Breast epithelium (tissue), 4 donors: Measurements from ENCODE around the gene MYO1A. TPM values are rescaled to one million over a fixed set of nuclear protein-coding genes. Genes with fewer than 3 reads are reported as not detected.
"Not testable (repeated sequence)": the region's sequence is repeated elsewhere in the genome, so short reads cannot be mapped to it uniquely, and the experiment has no call there.

ENCODE experiments used
- DNase-seq, 2 donors: peaks; one replicate each; pipeline ENCODE4 v3.0.0-alpha.2; 2019; ENCODE audit warnings: low spot score in 2 of 2
- H3K27ac ChIP-seq, 2 donors: fragments of 200-600 bp; sonication (generic) in 1 of 2; one replicate each; pipeline ENCODE4 v1.5.1; 2016 to 2019; ENCODE audit warnings: mild to moderate bottlenecking in 1 of 2
- H3K27me3 ChIP-seq, 2 donors: fragments of 200-600 bp; sonication (generic) in 1 of 2; one replicate each; pipeline versions ENCODE4 v1.5.1 to v1.6.0; 2017 to 2019; ENCODE audit warnings: control low read depth in 1 of 2, mild to moderate bottlenecking in 1 of 2
- H3K36me3 ChIP-seq: fragments of 200-600 bp; one replicate; pipeline ENCODE4 v1.5.1; 2019
- H3K4me1 ChIP-seq, 2 donors: fragments of 200-600 bp; sonication (generic); one replicate each; pipeline ENCODE4 v1.5.1; 2016 to 2019; ENCODE audit warnings: control low read depth in 1 of 2
- H3K4me3 ChIP-seq, 3 donors: fragments of 200-600 bp; sonication (generic); 1 replicate in 2 of 3; 2 replicates in 1 of 3; pipeline ENCODE4 v1.5.1; 2016 to 2019; ENCODE audit warnings: mild to moderate bottlenecking in 3 of 3, moderate library complexity in 2 of 3
- H3K9me3 ChIP-seq, 2 donors: fragments of 200-600 bp; sonication (generic) in 1 of 2; one replicate each; pipeline ENCODE4 v1.5.1; 2016 to 2019; ENCODE audit warnings: control low read depth in 1 of 2
- POLR2A ChIP-seq: fragments of 450-650 bp; IDR thresholded peaks from one replicate; pipeline ENCODE4 v1.6.1; 2016; ENCODE audit warnings: antibody characterized with exemption, mild to moderate bottlenecking, moderate library complexity
- POLR2AphosphoS5 ChIP-seq, 3 donors: sonication (generic); formaldehyde crosslinking; IDR thresholded peaks; one replicate each; pipeline ENCODE4 v1.6.1; 2017; ENCODE audit warnings: antibody characterized with exemption in 3 of 3
- intact Hi-C: fragments of 100-400 bp; cut with DNase I; formaldehyde crosslinking; loops from one replicate; pipeline ENCODE4 v1.15.1; 2023; ENCODE audit warnings: low total_unique reads
- total RNA-seq, 3 donors: library from RNA; depleted of rRNA; stranded (reverse); fragments of >200 nt; gene quantifications; one replicate each; pipeline ENCODE4 v1.1.0, GENCODE V29; 2016
- TF ChIP-seq, protein P1 (sequence below), 3 donors: fragments of 450-650 bp; IDR thresholded peaks; one replicate each; pipeline ENCODE4 v1.5.1; 2016 to 2017; ENCODE audit warnings: antibody characterized with exemption in 3 of 3, mild to moderate bottlenecking in 3 of 3, moderate library complexity in 3 of 3

MYO1A gene
- total RNA-seq, 3 donors from 2014 or later: 0.15 to 2.2 (median 0.98) TPM

- intact Hi-C loops: no loop called here
- TF ChIP-seq POLR2AphosphoS5 (IDR thresholded peaks at IDR 0.05): no peak
- no peak for TF ChIP-seq POLR2A
- TF ChIP-seq, protein P1, sequence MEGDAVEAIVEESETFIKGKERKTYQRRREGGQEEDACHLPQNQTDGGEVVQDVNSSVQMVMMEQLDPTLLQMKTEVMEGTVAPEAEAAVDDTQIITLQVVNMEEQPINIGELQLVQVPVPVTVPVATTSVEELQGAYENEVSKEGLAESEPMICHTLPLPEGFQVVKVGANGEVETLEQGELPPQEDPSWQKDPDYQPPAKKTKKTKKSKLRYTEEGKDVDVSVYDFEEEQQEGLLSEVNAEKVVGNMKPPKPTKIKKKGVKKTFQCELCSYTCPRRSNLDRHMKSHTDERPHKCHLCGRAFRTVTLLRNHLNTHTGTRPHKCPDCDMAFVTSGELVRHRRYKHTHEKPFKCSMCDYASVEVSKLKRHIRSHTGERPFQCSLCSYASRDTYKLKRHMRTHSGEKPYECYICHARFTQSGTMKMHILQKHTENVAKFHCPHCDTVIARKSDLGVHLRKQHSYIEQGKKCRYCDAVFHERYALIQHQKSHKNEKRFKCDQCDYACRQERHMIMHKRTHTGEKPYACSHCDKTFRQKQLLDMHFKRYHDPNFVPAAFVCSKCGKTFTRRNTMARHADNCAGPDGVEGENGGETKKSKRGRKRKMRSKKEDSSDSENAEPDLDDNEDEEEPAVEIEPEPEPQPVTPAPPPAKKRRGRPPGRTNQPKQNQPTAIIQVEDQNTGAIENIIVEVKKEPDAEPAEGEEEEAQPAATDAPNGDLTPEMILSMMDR (IDR thresholded peaks at IDR 0.05): no peak
- Histone ChIP-seq H3K9me3 (no peaks in the 10 kb centered on the region), H3K4me1 (no peaks in the 10 kb centered on the region), H3K36me3 (peaks cover 5% of the 10 kb centered on the region), H3K27ac (no peak overlapping the region), H3K27me3 (no peaks in the 10 kb centered on the region), H3K4me3 (no peak overlapping the region)
- DNase-seq: no peak
Observed at GRCh38 chr12:57063991-57064685, 14.2 kb upstream of the MYO1A start.

GRCh38 chr12:57058454-57058853 lies 8.5 kb upstream of the MYO1A start:
- H3K36me3 ChIP-seq: peaks cover 5% of the 10 kb centered on the region
- no peak overlapping the region for H3K27ac ChIP-seq
- TF ChIP-seq, protein P1 (IDR thresholded peaks at IDR 0.05): no peak
- no peak for TF ChIP-seq POLR2A
- H3K4me1 ChIP-seq: no peaks in the 10 kb centered on the region
- H3K27me3 ChIP-seq: no peaks in the 10 kb centered on the region
- no peak overlapping the region for H3K4me3 ChIP-seq
- DNase-seq: no peak
- intact Hi-C loops: no loop called here
- no peaks in the 10 kb centered on the region for H3K9me3 ChIP-seq

GRCh38 chr12:57057067-57057751 lies 7.3 kb upstream of the MYO1A start:
- Histone ChIP-seq H3K4me1 (no peaks in the 10 kb centered on the region), H3K4me3 (no peak overlapping the region), H3K27me3 (no peaks in the 10 kb centered on the region), H3K9me3 (no peaks in the 10 kb centered on the region), H3K36me3 (peaks cover 5% of the 10 kb centered on the region), H3K27ac (no peak overlapping the region)
- TF ChIP-seq, protein P1 (IDR thresholded peaks at IDR 0.05): no peak
- TF ChIP-seq POLR2AphosphoS5 (IDR thresholded peaks at IDR 0.05) (no peak), POLR2A (no peak)
- intact Hi-C loops: no loop called here
- no peak for DNase-seq

- intact Hi-C loops: no loop called here
Observed at GRCh38 chr12:57055824-57056223, 5.9 kb upstream of the MYO1A start.

DNA sequence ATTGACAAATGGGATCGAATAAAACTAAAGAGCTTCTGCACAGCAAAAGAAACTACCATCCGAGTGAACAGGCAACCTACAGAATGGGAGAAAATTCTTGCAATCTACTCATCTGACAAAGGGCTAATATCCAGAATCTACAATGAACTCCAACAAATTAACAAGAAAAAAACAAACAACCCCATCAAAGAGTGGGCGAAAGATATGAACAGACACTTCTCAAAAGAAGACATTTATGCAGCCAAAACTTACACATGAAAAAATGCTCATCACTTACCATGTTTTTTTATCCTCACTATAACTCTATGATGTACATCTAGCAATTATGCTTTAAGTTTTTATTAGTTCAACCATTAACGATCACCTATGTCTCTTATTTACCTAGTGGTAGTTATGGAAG lies 4.0 kb upstream of the MYO1A start:
- H3K9me3 ChIP-seq, DNase-seq, H3K27me3 ChIP-seq, intact Hi-C loops, H3K27ac ChIP-seq, H3K4me3 ChIP-seq, H3K36me3 ChIP-seq, H3K4me1 ChIP-seq: not testable (repeated sequence)

More at GRCh38 chr12:57055824-57056223, 5.9 kb upstream of the MYO1A start:
- Histone ChIP-seq H3K4me1 (no peaks in the 10 kb centered on the region), H3K27me3 (no peaks in the 10 kb centered on the region), H3K27ac (no peak overlapping the region), H3K9me3 (no peaks in the 10 kb centered on the region), H3K36me3 (peaks cover 5% of the 10 kb centered on the region), H3K4me3 (no peak overlapping the region)
- no peak for DNase-seq
- TF ChIP-seq POLR2AphosphoS5 (IDR thresholded peaks at IDR 0.05) (no peak), POLR2A (no peak)
- TF ChIP-seq, protein P1 (IDR thresholded peaks at IDR 0.05): no peak

- intact Hi-C loops: not testable (repeated sequence)
Observed at GRCh38 chr12:57053146-57053545, 3.2 kb upstream of the MYO1A start.

More at GRCh38 chr12:57053146-57053545, 3.2 kb upstream of the MYO1A start:
- H3K4me3 ChIP-seq, H3K36me3 ChIP-seq, H3K9me3 ChIP-seq, DNase-seq, H3K27ac ChIP-seq, H3K4me1 ChIP-seq, H3K27me3 ChIP-seq: not testable (repeated sequence)
